ENCODE data around the gene KIAA1671.

KIAA1671 gene

GRCh38 chr22:24977370-24978221, 25.1 kb downstream of the KIAA1671 start:
- no peaks in the 10 kb centered on the region for H3K79me1 ChIP-seq (ENCODE audit: low read length)
- H4K12ac ChIP-seq (ENCODE audit: low read depth, low read length) = no peak overlapping the region
- H3K4ac ChIP-seq (ENCODE audit: low read depth, low read length) = no peak overlapping the region
- WGBS (ENCODE audit: extremely low coverage, insufficient coverage, insufficient read length) = no CpG with 5 or more reads among the region's 12 CpGs
- no peak overlapping the region for H3K27ac ChIP-seq (ENCODE audit: low read depth, low read length)
- peak overlapping the region; percentile 5 for H2AFZ ChIP-seq (ENCODE audit: insufficient read depth, low read length, poor library complexity)
- H2BK5ac ChIP-seq (ENCODE audit: low read depth, low read length, poor library complexity) = no peak overlapping the region
- no peak overlapping the region for H3K18ac ChIP-seq (ENCODE audit: low read length)
- no peaks in the 10 kb centered on the region for H3K36me3 ChIP-seq (ENCODE audit: control insufficient read depth in 1 of 2, insufficient read depth in 2 of 2, low read length in 2 of 2)
- H3K14ac ChIP-seq (ENCODE audit: low read length) = no peak overlapping the region
- no peak overlapping the region for H3K4me2 ChIP-seq (ENCODE audit: low read length)
- H3K27me3 ChIP-seq (ENCODE audit: insufficient read depth, low read length) = no peaks in the 10 kb centered on the region
- no peak overlapping the region for H3K9ac ChIP-seq (ENCODE audit: low read length)
- no peaks in the 10 kb centered on the region for H3K9me3 ChIP-seq (ENCODE audit: insufficient read depth, low read depth, low read length)
- no peak overlapping the region for H2AK5ac ChIP-seq (ENCODE audit: low read length)
- H3K4me3 ChIP-seq (ENCODE audit: low read depth, low read length) = no peak overlapping the region
- H2BK12ac ChIP-seq (ENCODE audit: low read length) = no peak overlapping the region
- H4K91ac ChIP-seq (ENCODE audit: low read depth, low read length) = peak overlapping the region; percentile 4
- no peaks in the 10 kb centered on the region for H3K79me2 ChIP-seq (ENCODE audit: control insufficient read depth, insufficient read depth, low read length, poor library complexity)
- peaks cover 0 to 8% of the 10 kb centered on the region in 2 experiments for H3K4me1 ChIP-seq (ENCODE audit: control insufficient read depth in 1 of 2, insufficient read depth in 2 of 2, low read length in 2 of 2)
- H4K8ac ChIP-seq (ENCODE audit: low read depth, low read length) = no peak overlapping the region
- DNase-seq = peak; percentile 47 to 80
- H3K23ac ChIP-seq (ENCODE audit: low read length) = no peak overlapping the region
- H2BK120ac ChIP-seq (ENCODE audit: insufficient read depth, low read length, poor library complexity) = no peak overlapping the region

GRCh38 chr22:24978308-24978707, 25.8 kb downstream of the KIAA1671 start:
- DNase-seq = peak in 1 of 2 donors; percentile 57
- Histone ChIP-seq H2BK5ac (ENCODE audit: low read depth, low read length, poor library complexity) (no peak overlapping the region), H3K79me2 (ENCODE audit: control insufficient read depth, insufficient read depth, low read length, poor library complexity) (no peaks in the 10 kb centered on the region)

GRCh38 chr22:24981066-24981465, 28.6 kb downstream of the KIAA1671 start:
- Histone ChIP-seq H3K79me2 (ENCODE audit: control insufficient read depth, insufficient read depth, low read length, poor library complexity) (no peaks in the 10 kb centered on the region), H2BK12ac (ENCODE audit: low read length) (no peak overlapping the region), H3K18ac (ENCODE audit: low read length) (no peak overlapping the region), H3K23ac (ENCODE audit: low read length) (no peak overlapping the region), H4K12ac (ENCODE audit: low read depth, low read length) (no peak overlapping the region), H3K36me3 (ENCODE audit: control insufficient read depth in 1 of 2, insufficient read depth in 2 of 2, low read length in 2 of 2) (no peaks in the 10 kb centered on the region), H3K14ac (ENCODE audit: low read length) (no peak overlapping the region), H2AFZ (ENCODE audit: insufficient read depth, low read length, poor library complexity) (no peak overlapping the region), H3K9ac (ENCODE audit: low read length) (no peak overlapping the region), H3K27ac (ENCODE audit: low read depth, low read length) (no peak overlapping the region), H3K4me1 (ENCODE audit: control insufficient read depth in 1 of 2, insufficient read depth in 2 of 2, low read length in 2 of 2) (peaks cover 2 to 8% of the 10 kb centered on the region in 2 experiments), H3K4me2 (ENCODE audit: low read length) (no peak overlapping the region), H2BK120ac (ENCODE audit: insufficient read depth, low read length, poor library complexity) (no peak overlapping the region), H4K91ac (ENCODE audit: low read depth, low read length) (no peak overlapping the region), H3K79me1 (ENCODE audit: low read length) (no peaks in the 10 kb centered on the region), H3K4me3 (ENCODE audit: low read depth, low read length) (no peak overlapping the region), H3K27me3 (ENCODE audit: insufficient read depth, low read length) (no peaks in the 10 kb centered on the region), H2AK5ac (ENCODE audit: low read length) (no peak overlapping the region), H3K4ac (ENCODE audit: low read depth, low read length) (no peak overlapping the region), H4K8ac (ENCODE audit: low read depth, low read length) (no peak overlapping the region), H3K9me3 (ENCODE audit: insufficient read depth, low read depth, low read length) (no peaks in the 10 kb centered on the region), H2BK5ac (ENCODE audit: low read depth, low read length, poor library complexity) (no peak overlapping the region)
- DNase-seq = no peak
- WGBS (ENCODE audit: extremely low coverage, insufficient coverage, insufficient read length) = no CpG with 5 or more reads among the region's 5 CpGs

More at GRCh38 chr22:24978308-24978707, 25.8 kb downstream of the KIAA1671 start:
- WGBS (ENCODE audit: extremely low coverage, insufficient coverage, insufficient read length) = no CpG with 5 or more reads among the region's 1 CpG
- Histone ChIP-seq H3K36me3 (ENCODE audit: control insufficient read depth in 1 of 2, insufficient read depth in 2 of 2, low read length in 2 of 2) (no peaks in the 10 kb centered on the region), H4K12ac (ENCODE audit: low read depth, low read length) (no peak overlapping the region), H3K79me1 (ENCODE audit: low read length) (no peaks in the 10 kb centered on the region), H2AK5ac (ENCODE audit: low read length) (no peak overlapping the region), H2BK12ac (ENCODE audit: low read length) (no peak overlapping the region), H4K91ac (ENCODE audit: low read depth, low read length) (no peak overlapping the region), H2AFZ (ENCODE audit: insufficient read depth, low read length, poor library complexity) (no peak overlapping the region), H3K4me3 (ENCODE audit: low read depth, low read length) (no peak overlapping the region), H3K4me1 (ENCODE audit: control insufficient read depth in 1 of 2, insufficient read depth in 2 of 2, low read length in 2 of 2) (peaks cover 0 to 5% of the 10 kb centered on the region in 2 experiments), H3K27me3 (ENCODE audit: insufficient read depth, low read length) (no peaks in the 10 kb centered on the region), H3K18ac (ENCODE audit: low read length) (no peak overlapping the region), H3K23ac (ENCODE audit: low read length) (no peak overlapping the region), H3K27ac (ENCODE audit: low read depth, low read length) (no peak overlapping the region), H3K4ac (ENCODE audit: low read depth, low read length) (no peak overlapping the region), H2BK120ac (ENCODE audit: insufficient read depth, low read length, poor library complexity) (no peak overlapping the region), H3K9me3 (ENCODE audit: insufficient read depth, low read depth, low read length) (no peaks in the 10 kb centered on the region), H3K14ac (ENCODE audit: low read length) (no peak overlapping the region), H3K9ac (ENCODE audit: low read length) (no peak overlapping the region), H4K8ac (ENCODE audit: low read depth, low read length) (no peak overlapping the region), H3K4me2 (ENCODE audit: low read length) (no peak overlapping the region)

GRCh38 chr22:24981656-24982055, 29.1 kb downstream of the KIAA1671 start:
- no peaks in the 10 kb centered on the region for H3K27me3 ChIP-seq (ENCODE audit: insufficient read depth, low read length)
- no peaks in the 10 kb centered on the region for H3K36me3 ChIP-seq (ENCODE audit: control insufficient read depth in 1 of 2, insufficient read depth in 2 of 2, low read length in 2 of 2)
- no peak for DNase-seq
- H3K4me1 ChIP-seq (ENCODE audit: control insufficient read depth in 1 of 2, insufficient read depth in 2 of 2, low read length in 2 of 2) = peaks cover 2 to 8% of the 10 kb centered on the region in 2 experiments
- H3K9me3 ChIP-seq (ENCODE audit: insufficient read depth, low read depth, low read length) = no peaks in the 10 kb centered on the region
- WGBS (ENCODE audit: extremely low coverage, insufficient coverage, insufficient read length) = no CpG with 5 or more reads among the region's 6 CpGs
- no peak overlapping the region for H4K12ac ChIP-seq (ENCODE audit: low read depth, low read length)
- H2BK5ac ChIP-seq (ENCODE audit: low read depth, low read length, poor library complexity) = no peak overlapping the region
- H2BK120ac ChIP-seq (ENCODE audit: insufficient read depth, low read length, poor library complexity) = no peak overlapping the region
- no peaks in the 10 kb centered on the region for H3K79me1 ChIP-seq (ENCODE audit: low read length)
- H2AFZ ChIP-seq (ENCODE audit: insufficient read depth, low read length, poor library complexity) = no peak overlapping the region
- no peak overlapping the region for H3K4me3 ChIP-seq (ENCODE audit: low read depth, low read length)
- H3K18ac ChIP-seq (ENCODE audit: low read length) = no peak overlapping the region
- no peak overlapping the region for H4K8ac ChIP-seq (ENCODE audit: low read depth, low read length)
- no peaks in the 10 kb centered on the region for H3K79me2 ChIP-seq (ENCODE audit: control insufficient read depth, insufficient read depth, low read length, poor library complexity)
- H2BK12ac ChIP-seq (ENCODE audit: low read length) = no peak overlapping the region
- no peak overlapping the region for H2AK5ac ChIP-seq (ENCODE audit: low read length)
- no peak overlapping the region for H3K23ac ChIP-seq (ENCODE audit: low read length)
- H3K9ac ChIP-seq (ENCODE audit: low read length) = no peak overlapping the region
- H4K91ac ChIP-seq (ENCODE audit: low read depth, low read length) = no peak overlapping the region
- no peak overlapping the region for H3K4ac ChIP-seq (ENCODE audit: low read depth, low read length)
- H3K27ac ChIP-seq (ENCODE audit: low read depth, low read length) = no peak overlapping the region
- no peak overlapping the region for H3K4me2 ChIP-seq (ENCODE audit: low read length)
- H3K14ac ChIP-seq (ENCODE audit: low read length) = no peak overlapping the region
